Esophagus muscularis mucosa (tissue), 4 donors: ENCODE measurements around the gene BCL2L13. TPM values are rescaled to one million over a fixed set of nuclear protein-coding genes. Genes with fewer than 3 reads are reported as not detected.

Experiments
- DNase-seq: peaks from one replicate; pipeline ENCODE4 v3.0.0-alpha.2; 2017; ENCODE audit errors: extremely low spot score
- H3K27ac ChIP-seq, 4 donors: fragments of 200-600 bp; sonication (generic); replicated peaks in 1 of 4; 1 replicate in 3 of 4; 2 replicates in 1 of 4; pipeline ENCODE4 v1.5.1; 2016 to 2019; ENCODE audit warnings: mild to moderate bottlenecking in 1 of 4
- H3K27me3 ChIP-seq, 4 donors: fragments of 200-600 bp; sonication (generic); one replicate each; pipeline versions ENCODE4 v1.5.1 to v1.6.0; 2016 to 2019
- H3K36me3 ChIP-seq, 4 donors: fragments of 200-600 bp; sonication (generic); one replicate each; pipeline ENCODE4 v1.5.1; 2016 to 2019
- H3K4me1 ChIP-seq, 4 donors: fragments of 200-600 bp; sonication (generic); one replicate each; pipeline ENCODE4 v1.5.1; 2016 to 2019
- H3K4me3 ChIP-seq, 4 donors: fragments of 200-600 bp; sonication (generic); 1 replicate in 2 of 4; 2 replicates in 2 of 4; pipeline ENCODE4 v1.5.1; 2016 to 2019; ENCODE audit warnings: mild to moderate bottlenecking in 4 of 4, moderate library complexity in 1 of 4
- H3K9me3 ChIP-seq, 4 donors: fragments of 200-600 bp; sonication (generic); 1 replicate in 3 of 4; 2 replicates in 1 of 4; pipeline ENCODE4 v1.5.1; 2016 to 2019
- EP300 ChIP-seq: sonication (generic); formaldehyde crosslinking; IDR thresholded peaks from one replicate; pipeline ENCODE4 v1.6.1; 2017; ENCODE audit warnings: antibody characterized with exemption
- POLR2A ChIP-seq: fragments of 450-650 bp; IDR thresholded peaks from one replicate; pipeline ENCODE4 v1.6.1; 2017; ENCODE audit warnings: antibody characterized with exemption, moderate library complexity, mild to moderate bottlenecking, low read depth
- POLR2AphosphoS5 ChIP-seq, 2 donors: sonication (generic); formaldehyde crosslinking; IDR thresholded peaks; one replicate each; pipeline ENCODE4 v1.6.1; 2017; ENCODE audit warnings: antibody characterized with exemption in 2 of 2
- WGBS: methylation state at CpG from one replicate; pipeline ENCODE4 v1.1.5; 2018; 5-methylcytosine and 5-hydroxymethylcytosine counted together
- intact Hi-C: fragments of 100-400 bp; cut with DNase I; formaldehyde crosslinking; loops from one replicate; pipeline ENCODE4 v1.15.1; 2023
- total RNA-seq, 4 donors: library from RNA; depleted of rRNA; stranded (reverse); fragments of >200 nt; gene quantifications; one replicate each; pipeline versions ENCODE4 v1.1.0 to v1.2.1, GENCODE V29; 2016
- TF ChIP-seq, protein P1 (sequence below), 3 experiments: fragments of 200-600 bp in 2 of 3; fragments of 450-650 bp in 1 of 3; sonication (generic) in 2 of 3; IDR thresholded peaks; one replicate each; pipeline ENCODE4 v1.5.1; 2017 to 2019; ENCODE audit warnings: antibody characterized with exemption in 3 of 3, mild to moderate bottlenecking in 2 of 3, moderate library complexity in 1 of 3

BCL2L13 gene
- total RNA-seq, 4 donors from 2014 or later = 102 to 199 (median 133) TPM

DNA sequence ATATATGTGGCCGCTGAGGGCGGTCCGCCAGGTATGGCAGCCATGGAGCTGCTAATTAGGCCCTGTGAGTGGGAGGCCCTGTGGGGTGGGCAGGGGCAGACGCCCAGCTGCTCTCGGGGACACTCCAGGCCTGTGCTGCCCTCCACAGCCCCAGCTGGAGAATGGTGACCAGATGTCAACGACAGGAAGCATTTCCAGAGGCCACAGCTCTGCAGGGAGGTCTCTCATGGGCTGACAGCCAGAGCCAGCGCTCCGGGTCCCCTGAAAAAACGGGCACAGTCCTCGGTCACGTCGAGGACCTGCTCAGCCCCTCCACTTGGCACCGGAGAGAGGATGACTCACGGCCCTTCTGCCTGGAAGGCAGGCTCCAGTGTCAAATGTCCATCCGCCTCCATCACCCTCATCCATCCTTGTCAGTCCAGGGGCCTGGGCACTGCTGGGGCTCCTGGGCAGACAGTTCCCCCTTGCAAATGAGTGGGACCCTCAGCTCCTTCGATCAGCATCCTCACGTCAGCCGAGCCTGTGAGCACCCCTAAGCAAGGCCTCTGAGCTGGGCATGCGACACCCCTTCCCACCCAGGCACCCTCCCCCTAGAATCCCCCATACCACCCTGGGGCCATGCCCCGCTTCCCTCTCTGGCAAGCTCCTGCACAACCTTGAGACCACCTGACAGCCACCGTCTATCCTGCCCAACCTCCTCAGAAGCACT is 133.8 kb downstream of the BCL2L13 start:
- Histone ChIP-seq H3K27ac (no peak overlapping the region), H3K27me3 (no peaks in the 10 kb centered on the region), H3K36me3 (no peaks in the 10 kb centered on the region), H3K4me3 (peak overlapping the region in 3 of 4 donors; percentile 87 to 91 (median 87)), H3K4me1 (peaks cover 10 to 32% (median 28%) of the 10 kb centered on the region in 4 donors), H3K9me3 (no peaks in the 10 kb centered on the region)
- TF ChIP-seq POLR2AphosphoS5 (IDR thresholded peaks at IDR 0.05) = no peak
- TF ChIP-seq, protein P1, sequence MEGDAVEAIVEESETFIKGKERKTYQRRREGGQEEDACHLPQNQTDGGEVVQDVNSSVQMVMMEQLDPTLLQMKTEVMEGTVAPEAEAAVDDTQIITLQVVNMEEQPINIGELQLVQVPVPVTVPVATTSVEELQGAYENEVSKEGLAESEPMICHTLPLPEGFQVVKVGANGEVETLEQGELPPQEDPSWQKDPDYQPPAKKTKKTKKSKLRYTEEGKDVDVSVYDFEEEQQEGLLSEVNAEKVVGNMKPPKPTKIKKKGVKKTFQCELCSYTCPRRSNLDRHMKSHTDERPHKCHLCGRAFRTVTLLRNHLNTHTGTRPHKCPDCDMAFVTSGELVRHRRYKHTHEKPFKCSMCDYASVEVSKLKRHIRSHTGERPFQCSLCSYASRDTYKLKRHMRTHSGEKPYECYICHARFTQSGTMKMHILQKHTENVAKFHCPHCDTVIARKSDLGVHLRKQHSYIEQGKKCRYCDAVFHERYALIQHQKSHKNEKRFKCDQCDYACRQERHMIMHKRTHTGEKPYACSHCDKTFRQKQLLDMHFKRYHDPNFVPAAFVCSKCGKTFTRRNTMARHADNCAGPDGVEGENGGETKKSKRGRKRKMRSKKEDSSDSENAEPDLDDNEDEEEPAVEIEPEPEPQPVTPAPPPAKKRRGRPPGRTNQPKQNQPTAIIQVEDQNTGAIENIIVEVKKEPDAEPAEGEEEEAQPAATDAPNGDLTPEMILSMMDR (IDR thresholded peaks at IDR 0.05) = no peak
- TF ChIP-seq POLR2A = no peak
- TF ChIP-seq EP300 = no peak
- no peak for DNase-seq
- 85% methylated on average over 6 of the region's 21 CpGs for WGBS
- intact Hi-C loops = no loop called here

DNA sequence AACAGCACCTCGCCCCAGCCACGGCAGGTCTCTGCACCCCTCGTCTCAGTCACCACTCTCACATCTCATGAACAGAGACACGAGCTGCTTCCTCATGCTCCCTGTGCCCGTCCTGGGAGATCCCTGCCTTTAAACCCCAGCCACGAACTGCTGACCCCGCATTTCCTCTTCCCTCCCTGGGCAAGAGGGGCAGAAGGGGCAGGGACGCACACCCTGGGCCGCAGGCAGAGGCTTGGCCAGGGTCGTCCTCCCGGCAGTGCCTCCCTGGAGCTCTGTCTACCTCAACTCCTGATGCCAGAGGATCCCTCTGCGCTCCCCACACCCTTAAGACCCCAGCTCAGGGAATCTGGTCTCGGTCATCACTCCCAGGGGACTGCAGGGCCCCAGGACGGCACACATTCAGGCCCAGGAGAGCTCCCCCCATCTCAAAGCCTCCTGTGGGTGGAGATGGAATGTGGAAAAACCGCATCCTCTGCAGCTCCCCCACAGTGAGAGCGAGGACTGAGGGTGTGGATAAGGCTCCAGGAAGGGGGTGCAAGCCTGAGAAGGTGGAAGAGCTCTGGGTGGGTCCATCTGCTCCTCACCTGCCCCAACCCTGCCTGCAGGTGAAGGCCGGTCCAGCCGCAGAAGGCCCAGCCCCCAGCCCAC is 134.5 kb downstream of the BCL2L13 start:
- TF ChIP-seq, protein P1 (IDR thresholded peaks at IDR 0.05) = no peak
- TF ChIP-seq POLR2AphosphoS5 (IDR thresholded peaks at IDR 0.05) = no peak
- no peak for TF ChIP-seq EP300
- TF ChIP-seq POLR2A = no peak
- Histone ChIP-seq H3K27ac (no peak overlapping the region), H3K9me3 (no peaks in the 10 kb centered on the region), H3K27me3 (no peaks in the 10 kb centered on the region), H3K36me3 (no peaks in the 10 kb centered on the region), H3K4me3 (peak overlapping the region; percentile 82 to 91 (median 87)), H3K4me1 (peaks cover 10 to 32% (median 28%) of the 10 kb centered on the region in 4 donors)
- 79% methylated on average over 18 of the region's 18 CpGs for WGBS
- no peak for DNase-seq
- intact Hi-C loops = no loop called here

DNA sequence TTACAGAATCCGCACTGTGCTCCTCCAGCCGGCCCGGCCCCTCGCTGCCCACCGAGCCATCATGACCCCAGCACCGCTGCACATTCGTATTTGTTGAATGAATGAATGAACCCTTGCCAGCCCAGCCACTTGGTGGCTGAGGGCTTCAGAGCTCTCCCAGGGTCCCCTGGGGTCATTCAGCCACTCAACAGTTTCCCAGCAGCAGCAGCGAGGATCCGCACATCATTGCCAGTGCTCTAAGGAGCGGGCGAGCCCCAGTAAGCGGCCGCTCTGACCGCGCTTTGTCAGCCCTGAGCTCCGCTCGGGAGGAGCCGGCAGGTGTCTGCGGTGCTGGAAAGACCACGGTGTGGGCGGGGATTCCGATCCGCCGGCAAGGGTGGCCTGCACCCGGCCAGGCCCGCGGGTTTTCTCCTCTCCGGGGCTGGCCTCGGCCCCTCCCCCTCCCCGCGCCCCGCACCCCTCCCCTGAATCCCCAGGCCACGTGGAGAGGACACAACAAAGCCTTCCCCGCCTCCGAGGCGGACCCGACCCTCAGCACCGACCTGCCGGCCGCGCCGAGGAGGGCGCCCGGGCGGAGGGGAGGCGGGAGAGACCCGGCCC is 135.1 kb downstream of the BCL2L13 start:
- no peak for TF ChIP-seq POLR2A
- no peak for TF ChIP-seq EP300
- TF ChIP-seq, protein P1 (IDR thresholded peaks at IDR 0.05) = no peak
- TF ChIP-seq POLR2AphosphoS5 (IDR thresholded peaks at IDR 0.05) = no peak
- Histone ChIP-seq H3K27me3 (peaks cover 0 to 4% (median 0%) of the 10 kb centered on the region in 4 donors), H3K9me3 (no peaks in the 10 kb centered on the region), H3K4me1 (peaks cover 10 to 32% (median 28%) of the 10 kb centered on the region in 4 donors), H3K27ac (peak overlapping the region; percentile 43 to 70 (median 62)), H3K36me3 (no peaks in the 10 kb centered on the region), H3K4me3 (peak overlapping the region; percentile 82 to 91 (median 87))
- no peak for DNase-seq
- no CpG with 5 or more reads among the region's 47 CpGs for WGBS
- intact Hi-C loops = no loop called here

DNA sequence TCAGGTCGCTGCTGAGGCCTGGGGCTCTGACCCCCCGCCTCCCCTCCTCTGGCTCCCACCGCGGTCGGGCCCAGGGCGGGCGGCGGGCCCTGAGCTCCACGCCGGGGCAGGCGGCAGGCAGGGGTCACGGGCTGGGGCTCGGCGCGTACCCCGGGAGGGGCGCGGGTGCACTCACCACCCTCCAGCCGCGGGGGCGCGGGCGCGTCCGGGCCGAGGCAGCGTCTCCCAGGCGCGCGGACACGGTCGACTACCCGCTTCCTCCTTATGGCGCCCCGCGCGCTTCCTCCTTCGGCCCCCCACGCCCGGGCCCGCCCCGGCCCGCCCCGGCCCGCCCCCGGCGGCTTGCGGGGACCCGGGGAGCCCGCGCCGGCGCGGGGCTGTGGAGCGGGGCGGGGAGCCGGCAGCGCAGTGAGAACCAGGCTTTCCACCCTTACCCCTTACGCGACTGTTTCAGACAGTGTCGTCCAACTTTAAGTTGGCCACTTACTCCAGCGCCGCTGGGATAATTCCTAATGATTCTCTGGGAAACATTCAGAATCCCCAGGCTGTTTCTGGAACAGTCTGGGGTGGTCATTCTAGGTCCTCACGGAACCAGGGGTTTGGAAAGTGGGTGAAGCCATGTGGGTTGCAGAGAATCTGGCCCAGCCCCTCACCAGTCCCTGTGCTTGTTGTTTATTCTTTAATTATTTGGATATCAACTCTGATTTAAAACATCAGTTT is 135.8 kb downstream of the BCL2L13 start, which contains the start of gene BID:
Gene BID, minus strand, starts transcription at position 264 of the 720 bp plus-strand sequence. CDS start 24,353 bp downstream, outside the sequence.
- peak within 1 kb of the TSS; percentile 43 to 70 (median 62) for H3K27ac ChIP-seq
- TF ChIP-seq, protein P1 (IDR thresholded peaks at IDR 0.05) = no peak
- no peak for TF ChIP-seq POLR2A
- no peak for TF ChIP-seq POLR2AphosphoS5 (IDR thresholded peaks at IDR 0.05)
- no peak for TF ChIP-seq EP300
- no peak for DNase-seq

More for the DNA sequence above, 135.8 kb downstream of the BCL2L13 start, which contains the start of gene BID:
- Histone ChIP-seq H3K9me3 (no peaks in the 10 kb centered on the region), H3K4me3 (peak within 1 kb of the TSS; percentile 82 to 91 (median 87)), H3K4me1 (peaks cover 10 to 32% (median 28%) of the 10 kb centered on the region in 4 donors), H3K36me3 (no peaks in the 10 kb centered on the region), H3K27me3 (peaks cover 0 to 4% (median 0%) of the 10 kb centered on the region in 4 donors)
- WGBS = no CpG with 5 or more reads among the region's 64 CpGs
- intact Hi-C loops = no loop called here
